ENCODE results near the gene TRERF1. TPM values are rescaled to one million over a fixed set of nuclear protein-coding genes. Genes with fewer than 3 reads are reported as not detected.
"Not testable (repeated sequence)": the region's sequence is repeated elsewhere in the genome, so short reads cannot be mapped to it uniquely, and the experiment has no call there.

TRERF1 gene
- polyA plus RNA-seq, 3 donors: 0.58 to 10.0 (median 2.0) TPM

GRCh38 chr6:42193491-42193894, 258.2 kb downstream of the TRERF1 start:
- Mint-ChIP-seq H3K9me3 (no peaks in the 10 kb centered on the region), H3K36me3 (peaks cover 0 to 1% of the 10 kb centered on the region in 2 donors), H3K4me1 (no peaks in the 10 kb centered on the region), H3K4me3 (no peak overlapping the region), H3K27ac (no peak overlapping the region), H3K27me3 (ENCODE audit: low read depth in 3 of 3) (peaks cover 0 to 1% (median 0%) of the 10 kb centered on the region in 3 donors)
- H3K9me3 ChIP-seq (replicated peaks in 1 of 2; ENCODE audit: control insufficient read depth in 1 of 2, insufficient read depth in 1 of 2, low read length in 2 of 2): no peaks in the 10 kb centered on the region
- intact Hi-C loops (cut with micrococcal nuclease): no loop called here
- no peaks in the 10 kb centered on the region for H4K20me1 ChIP-seq (ENCODE audit: insufficient read depth, low read length)
- H3K9ac ChIP-seq (ENCODE audit: insufficient read depth, low read length, poor library complexity, severe bottlenecking): no peak overlapping the region
- H3K27ac ChIP-seq (ENCODE audit: low read depth in 1 of 2, low read length in 2 of 2): no peak overlapping the region
- TF ChIP-seq CTCF (IDR thresholded peaks at IDR 0.05): no peak
- no peaks in the 10 kb centered on the region for H3K79me2 ChIP-seq (ENCODE audit: insufficient read depth, low read length)
- WGBS (ENCODE audit: insufficient coverage): 85% methylated on average over 5 of the region's 8 CpGs
- no peak for DNase-seq
- H2AFZ ChIP-seq (ENCODE audit: insufficient read depth, low read depth, low read length, poor library complexity, severe bottlenecking): no peak overlapping the region
- no peaks in the 10 kb centered on the region for H3K36me3 ChIP-seq (replicated peaks in 1 of 2; ENCODE audit: control insufficient read depth in 1 of 2, insufficient read depth in 2 of 2, low read length in 2 of 2)
- no peaks in the 10 kb centered on the region for H3K4me1 ChIP-seq (ENCODE audit: control insufficient read depth in 1 of 2, insufficient read depth in 2 of 2, low read length in 2 of 2)
- H3K4me3 ChIP-seq (replicated peaks in 1 of 3; ENCODE audit: low read depth in 2 of 3, low read length in 3 of 3): no peak overlapping the region
- no peak overlapping the region for H3K4me2 ChIP-seq (replicated peaks; ENCODE audit: extremely low read depth, low read length, poor library complexity, severe bottlenecking)
- H3K27me3 ChIP-seq (ENCODE audit: control insufficient read depth in 2 of 2, insufficient read depth in 2 of 2, low read length in 2 of 2): no peaks in the 10 kb centered on the region

GRCh38 chr6:42192385-42192784, 259.3 kb downstream of the TRERF1 start:
- H3K4me3 Mint-ChIP-seq: peak overlapping the region in 1 of 2 donors; percentile 20
- H3K27ac Mint-ChIP-seq; H4K20me1 ChIP-seq (ENCODE audit: insufficient read depth, low read length); H3K4me1 Mint-ChIP-seq; H3K9me3 Mint-ChIP-seq; H2AFZ ChIP-seq (ENCODE audit: insufficient read depth, low read depth, low read length, poor library complexity, severe bottlenecking); H3K9ac ChIP-seq (ENCODE audit: insufficient read depth, low read length, poor library complexity, severe bottlenecking); H3K4me2 ChIP-seq (replicated peaks; ENCODE audit: extremely low read depth, low read length, poor library complexity, severe bottlenecking); H3K36me3 ChIP-seq (replicated peaks in 1 of 2; ENCODE audit: control insufficient read depth in 1 of 2, insufficient read depth in 2 of 2, low read length in 2 of 2); H3K36me3 Mint-ChIP-seq; H3K79me2 ChIP-seq (ENCODE audit: insufficient read depth, low read length); H3K4me1 ChIP-seq (ENCODE audit: control insufficient read depth in 1 of 2, insufficient read depth in 2 of 2, low read length in 2 of 2); H3K27ac ChIP-seq (ENCODE audit: low read depth in 1 of 2, low read length in 2 of 2); H3K9me3 ChIP-seq (replicated peaks in 1 of 2; ENCODE audit: control insufficient read depth in 1 of 2, insufficient read depth in 1 of 2, low read length in 2 of 2); H3K27me3 ChIP-seq (ENCODE audit: control insufficient read depth in 2 of 2, insufficient read depth in 2 of 2, low read length in 2 of 2); DNase-seq; H3K4me3 ChIP-seq (replicated peaks in 1 of 3; ENCODE audit: low read depth in 2 of 3, low read length in 3 of 3); H3K27me3 Mint-ChIP-seq (ENCODE audit: low read depth in 3 of 3); intact Hi-C loops (cut with micrococcal nuclease): not testable (repeated sequence)
- WGBS (ENCODE audit: insufficient coverage): 100% methylated on average over 2 of the region's 5 CpGs
